ENCODE measurements around the gene PLRG1.

The PLRG1 gene

DNA sequence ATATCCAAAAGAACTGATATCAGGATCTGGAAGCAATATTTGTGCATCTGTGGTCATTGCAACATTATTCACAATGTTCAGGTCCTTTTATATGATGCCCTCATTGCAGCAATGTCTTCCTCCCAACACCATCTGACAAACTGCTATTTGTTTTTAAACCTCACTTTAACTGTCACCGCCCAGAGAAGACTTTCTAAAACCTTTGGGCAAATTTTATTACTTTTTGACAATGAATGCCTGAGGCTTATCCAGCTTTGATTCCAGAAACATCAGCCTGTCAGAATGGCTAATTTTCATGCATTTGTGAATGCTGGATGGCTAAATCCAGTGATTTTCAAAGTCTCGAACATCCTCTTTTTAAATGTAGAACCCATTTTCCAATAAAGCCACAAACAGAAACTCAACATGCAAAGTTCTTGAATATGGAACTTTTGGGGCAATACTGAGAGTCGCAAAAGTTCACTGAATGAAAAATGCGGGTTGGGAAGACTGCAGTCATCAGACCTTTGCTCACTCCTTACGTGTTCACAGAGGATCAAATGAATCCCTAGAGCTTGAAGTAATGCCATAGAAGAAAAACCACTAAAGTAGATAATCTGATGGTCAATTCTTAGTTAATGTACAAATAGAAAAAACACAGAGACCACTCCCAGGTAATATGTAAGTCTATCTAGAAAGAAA is 23.1 kb upstream of the PLRG1 start:
- H3K79me2 ChIP-seq (ENCODE audit: low read length), result no peaks in the 10 kb centered on the region
- no peak overlapping the region for H2AFZ ChIP-seq (ENCODE audit: low read length)
- H3K9ac ChIP-seq (ENCODE audit: low read length), result no peak overlapping the region
- H4K20me1 ChIP-seq (ENCODE audit: insufficient read depth, low read length), result no peaks in the 10 kb centered on the region
- no peaks in the 10 kb centered on the region for H3K9me3 ChIP-seq (replicated peaks; ENCODE audit: insufficient read depth, low read length)
- H3K9me2 ChIP-seq (replicated peaks; ENCODE audit: insufficient read depth, low read length), result no peaks in the 10 kb centered on the region
- H3K4me1 ChIP-seq (ENCODE audit: low read length), result no peaks in the 10 kb centered on the region
- H3K4me3 ChIP-seq (ENCODE audit: low read length), result no peak overlapping the region
- H3K36me3 ChIP-seq (replicated peaks; ENCODE audit: insufficient read depth, low read length), result no peaks in the 10 kb centered on the region
- H3K27me3 ChIP-seq (replicated peaks; ENCODE audit: insufficient read depth, low read length), result no peaks in the 10 kb centered on the region
- no peak overlapping the region for H3K4me2 ChIP-seq (ENCODE audit: low read depth, low read length)
- no peak overlapping the region for H3K27ac ChIP-seq (ENCODE audit: low read length)
- DNase-seq, result no peak
- TF ChIP-seq EZH2 (optimal IDR thresholded peaks at IDR 0.05; ENCODE audit: low read depth, low read length) (no peak), EZH2phosphoT487 (IDR thresholded peaks at IDR 0.05; ENCODE audit: low read length) (no peak)
- TF ChIP-seq, protein P1, sequence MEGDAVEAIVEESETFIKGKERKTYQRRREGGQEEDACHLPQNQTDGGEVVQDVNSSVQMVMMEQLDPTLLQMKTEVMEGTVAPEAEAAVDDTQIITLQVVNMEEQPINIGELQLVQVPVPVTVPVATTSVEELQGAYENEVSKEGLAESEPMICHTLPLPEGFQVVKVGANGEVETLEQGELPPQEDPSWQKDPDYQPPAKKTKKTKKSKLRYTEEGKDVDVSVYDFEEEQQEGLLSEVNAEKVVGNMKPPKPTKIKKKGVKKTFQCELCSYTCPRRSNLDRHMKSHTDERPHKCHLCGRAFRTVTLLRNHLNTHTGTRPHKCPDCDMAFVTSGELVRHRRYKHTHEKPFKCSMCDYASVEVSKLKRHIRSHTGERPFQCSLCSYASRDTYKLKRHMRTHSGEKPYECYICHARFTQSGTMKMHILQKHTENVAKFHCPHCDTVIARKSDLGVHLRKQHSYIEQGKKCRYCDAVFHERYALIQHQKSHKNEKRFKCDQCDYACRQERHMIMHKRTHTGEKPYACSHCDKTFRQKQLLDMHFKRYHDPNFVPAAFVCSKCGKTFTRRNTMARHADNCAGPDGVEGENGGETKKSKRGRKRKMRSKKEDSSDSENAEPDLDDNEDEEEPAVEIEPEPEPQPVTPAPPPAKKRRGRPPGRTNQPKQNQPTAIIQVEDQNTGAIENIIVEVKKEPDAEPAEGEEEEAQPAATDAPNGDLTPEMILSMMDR (IDR thresholded peaks at IDR 0.05; ENCODE audit: low read length), result no peak
- no peaks in the 10 kb centered on the region for H3F3A ChIP-seq (ENCODE audit: insufficient read depth, low read length)

DNA sequence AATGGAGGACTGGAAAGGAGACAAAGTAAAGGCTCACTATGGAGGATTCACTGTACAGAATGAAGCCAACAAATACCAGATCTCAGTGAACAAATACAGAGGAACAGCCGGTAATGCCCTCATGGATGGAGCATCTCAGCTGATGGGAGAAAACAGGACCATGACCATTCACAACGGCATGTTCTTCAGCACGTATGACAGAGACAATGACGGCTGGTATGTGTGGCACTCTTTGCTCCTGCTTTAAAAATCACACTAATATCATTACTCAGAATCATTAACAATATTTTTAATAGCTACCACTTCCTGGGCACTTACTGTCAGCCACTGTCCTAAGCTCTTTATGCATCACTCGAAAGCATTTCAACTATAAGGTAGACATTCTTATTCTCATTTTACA is 19.4 kb upstream of the PLRG1 start:
- Histone ChIP-seq H3K9ac (ENCODE audit: low read length) (no peak overlapping the region), H3F3A (ENCODE audit: insufficient read depth, low read length) (no peaks in the 10 kb centered on the region), H3K9me2 (replicated peaks; ENCODE audit: insufficient read depth, low read length) (no peaks in the 10 kb centered on the region), H3K79me2 (ENCODE audit: low read length) (no peaks in the 10 kb centered on the region), H3K4me3 (ENCODE audit: low read length) (no peak overlapping the region), H3K4me1 (ENCODE audit: low read length) (no peaks in the 10 kb centered on the region), H3K4me2 (ENCODE audit: low read depth, low read length) (no peak overlapping the region), H3K27me3 (replicated peaks; ENCODE audit: insufficient read depth, low read length) (no peaks in the 10 kb centered on the region), H3K9me3 (replicated peaks; ENCODE audit: insufficient read depth, low read length) (no peaks in the 10 kb centered on the region), H2AFZ (ENCODE audit: low read length) (no peak overlapping the region), H3K27ac (ENCODE audit: low read length) (no peak overlapping the region), H4K20me1 (ENCODE audit: insufficient read depth, low read length) (no peaks in the 10 kb centered on the region), H3K36me3 (replicated peaks; ENCODE audit: insufficient read depth, low read length) (no peaks in the 10 kb centered on the region)
- no peak for DNase-seq
- TF ChIP-seq, protein P1 (IDR thresholded peaks at IDR 0.05; ENCODE audit: low read length), result no peak
- TF ChIP-seq EZH2phosphoT487 (IDR thresholded peaks at IDR 0.05; ENCODE audit: low read length) (no peak), EZH2 (optimal IDR thresholded peaks at IDR 0.05; ENCODE audit: low read depth, low read length) (no peak)

DNA sequence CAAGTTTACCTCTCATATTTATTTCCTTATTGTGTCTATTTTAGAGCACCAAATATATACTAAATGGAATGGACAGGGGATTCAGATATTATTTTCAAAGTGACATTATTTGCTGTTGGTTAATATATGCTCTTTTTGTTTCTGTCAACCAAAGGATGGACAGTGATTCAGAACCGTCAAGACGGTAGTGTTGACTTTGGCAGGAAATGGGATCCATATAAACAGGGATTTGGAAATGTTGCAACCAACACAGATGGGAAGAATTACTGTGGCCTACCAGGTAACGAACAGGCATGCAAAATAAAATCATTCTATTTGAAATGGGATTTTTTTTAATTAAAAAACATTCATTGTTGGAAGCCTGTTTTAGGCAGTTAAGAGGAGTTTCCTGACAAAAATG is 18.8 kb upstream of the PLRG1 start:
- Histone ChIP-seq H3K27ac (ENCODE audit: low read length) (no peak overlapping the region), H3K9me3 (replicated peaks; ENCODE audit: insufficient read depth, low read length) (no peaks in the 10 kb centered on the region), H3K36me3 (replicated peaks; ENCODE audit: insufficient read depth, low read length) (no peaks in the 10 kb centered on the region), H3K9me2 (replicated peaks; ENCODE audit: insufficient read depth, low read length) (no peaks in the 10 kb centered on the region), H3K4me3 (ENCODE audit: low read length) (no peak overlapping the region), H3K27me3 (replicated peaks; ENCODE audit: insufficient read depth, low read length) (no peaks in the 10 kb centered on the region), H2AFZ (ENCODE audit: low read length) (no peak overlapping the region), H3K79me2 (ENCODE audit: low read length) (no peaks in the 10 kb centered on the region), H3K4me2 (ENCODE audit: low read depth, low read length) (no peak overlapping the region), H4K20me1 (ENCODE audit: insufficient read depth, low read length) (no peaks in the 10 kb centered on the region), H3K4me1 (ENCODE audit: low read length) (no peaks in the 10 kb centered on the region), H3K9ac (ENCODE audit: low read length) (no peak overlapping the region), H3F3A (ENCODE audit: insufficient read depth, low read length) (no peaks in the 10 kb centered on the region)
- DNase-seq, result no peak
- TF ChIP-seq EZH2phosphoT487 (IDR thresholded peaks at IDR 0.05; ENCODE audit: low read length), result no peak
- TF ChIP-seq, protein P1 (IDR thresholded peaks at IDR 0.05; ENCODE audit: low read length), result no peak
- TF ChIP-seq EZH2 (optimal IDR thresholded peaks at IDR 0.05; ENCODE audit: low read depth, low read length), result no peak
